ENCODE results near the gene ERI3.
"Not testable (repeated sequence)": the region's sequence is repeated elsewhere in the genome, so short reads cannot be mapped to it uniquely, and the experiment has no call there.

ERI3 gene

DNA sequence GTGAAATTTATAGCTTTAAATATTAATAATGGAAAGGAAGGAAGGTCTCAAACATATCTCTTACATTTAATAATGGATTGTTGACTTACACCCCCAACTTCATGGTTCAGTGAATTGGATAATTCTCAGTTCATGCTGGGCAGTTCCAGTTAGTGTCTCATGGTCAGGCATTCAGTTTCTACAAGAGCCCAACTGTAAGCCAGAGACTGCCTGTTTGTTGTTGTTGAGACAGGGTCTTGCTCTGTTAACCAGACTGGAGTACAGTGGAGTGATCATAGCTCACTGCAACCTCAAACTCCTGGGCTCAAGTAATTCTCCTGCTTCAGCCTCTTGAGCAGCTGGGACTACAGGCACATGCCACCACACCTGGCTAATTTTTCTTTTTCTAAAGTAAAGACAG, 146.8 kb downstream of the ERI3 start:
- Histone ChIP-seq H3K4me1 (ENCODE audit: insufficient read depth, poor library complexity, severe bottlenecking) (no peaks in the 10 kb centered on the region), H3K27ac (ENCODE audit: poor library complexity, severe bottlenecking) (no peak overlapping the region), H3K27me3 (ENCODE audit: insufficient read depth, poor library complexity, severe bottlenecking) (no peaks in the 10 kb centered on the region), H3K4me3 (ENCODE audit: severe bottlenecking) (no peak overlapping the region), H3K36me3 (ENCODE audit: low read depth) (no peaks in the 10 kb centered on the region), H3K9me3 (ENCODE audit: severe bottlenecking) (no peaks in the 10 kb centered on the region)
- DNase-seq (ENCODE audit: low spot score) (no peak), ATAC-seq (ENCODE audit: low read depth) (no peak)
- TF ChIP-seq CTCF (IDR thresholded peaks at IDR 0.05; ENCODE audit: poor library complexity, severe bottlenecking): no peak

DNA sequence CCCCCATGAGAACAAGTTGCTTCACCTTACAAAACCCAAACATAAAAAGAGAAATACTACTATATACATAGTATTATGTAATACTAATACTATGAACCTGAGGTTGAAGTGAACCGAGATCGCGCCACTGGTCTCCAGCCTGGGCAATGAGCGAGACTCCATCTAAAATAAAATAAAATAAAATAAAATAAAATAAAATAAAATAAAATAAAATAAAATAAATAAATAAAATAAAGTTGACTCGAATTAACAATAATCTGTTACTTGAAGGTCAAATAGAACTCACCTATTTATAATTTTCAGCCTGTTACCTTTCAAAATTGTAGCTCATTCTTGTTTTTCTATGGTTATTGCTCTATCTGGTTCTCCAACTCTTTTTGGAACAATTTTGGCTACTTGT, 148.5 kb downstream of the ERI3 start:
- not testable (repeated sequence) for H3K9me3 ChIP-seq (ENCODE audit: severe bottlenecking); DNase-seq (ENCODE audit: low spot score); ATAC-seq (ENCODE audit: low read depth); H3K36me3 ChIP-seq (ENCODE audit: low read depth); H3K27me3 ChIP-seq (ENCODE audit: insufficient read depth, poor library complexity, severe bottlenecking); H3K27ac ChIP-seq (ENCODE audit: poor library complexity, severe bottlenecking); H3K4me1 ChIP-seq (ENCODE audit: insufficient read depth, poor library complexity, severe bottlenecking); H3K4me3 ChIP-seq (ENCODE audit: severe bottlenecking)

GRCh38 chr1:44200336-44200735, 154.7 kb downstream of the ERI3 start:
- Histone ChIP-seq H3K27me3 (ENCODE audit: insufficient read depth, poor library complexity, severe bottlenecking) (no peaks in the 10 kb centered on the region), H3K36me3 (ENCODE audit: low read depth) (no peaks in the 10 kb centered on the region), H3K27ac (ENCODE audit: poor library complexity, severe bottlenecking) (no peak overlapping the region), H3K4me1 (ENCODE audit: insufficient read depth, poor library complexity, severe bottlenecking) (no peaks in the 10 kb centered on the region), H3K4me3 (ENCODE audit: severe bottlenecking) (no peak overlapping the region), H3K9me3 (ENCODE audit: severe bottlenecking) (no peaks in the 10 kb centered on the region)
- ATAC-seq (ENCODE audit: low read depth): no peak
- DNase-seq (ENCODE audit: low spot score): no peak
- TF ChIP-seq CTCF (IDR thresholded peaks at IDR 0.05; ENCODE audit: poor library complexity, severe bottlenecking): no peak

GRCh38 chr1:44174630-44175029, 180.4 kb downstream of the ERI3 start:
- no peak for TF ChIP-seq CTCF (IDR thresholded peaks at IDR 0.05; ENCODE audit: poor library complexity, severe bottlenecking)
- Histone ChIP-seq H3K36me3 (ENCODE audit: low read depth) (no peaks in the 10 kb centered on the region), H3K27me3 (ENCODE audit: insufficient read depth, poor library complexity, severe bottlenecking) (no peaks in the 10 kb centered on the region), H3K9me3 (ENCODE audit: severe bottlenecking) (peaks cover 13% of the 10 kb centered on the region), H3K4me3 (ENCODE audit: severe bottlenecking) (no peak overlapping the region), H3K27ac (ENCODE audit: poor library complexity, severe bottlenecking) (no peak overlapping the region), H3K4me1 (ENCODE audit: insufficient read depth, poor library complexity, severe bottlenecking) (no peaks in the 10 kb centered on the region)
- DNase-seq (ENCODE audit: low spot score): no peak
- ATAC-seq (ENCODE audit: low read depth): no peak

Data from RWPE2 (cell line).